T1000 (cell line): Measurements from ENCODE around the gene FNIP1.
"Not testable (repeated sequence)": the region's sequence is repeated elsewhere in the genome, so short reads cannot be mapped to it uniquely, and the experiment has no call there.

Experiments used
- DNase-seq: peaks from one replicate; lab custom pipeline; 2025; ENCODE audit warnings: mixed read lengths; lab: John Stamatoyannopoulos, UW

Gene FNIP1

GRCh38 chr5:131637694-131638093, 159.1 kb downstream of the FNIP1 start:
- DNase-seq = no peak

- no peak for DNase-seq
Observed at GRCh38 chr5:131635684-131636572, 160.9 kb downstream of the FNIP1 start.

GRCh38 chr5:131634996-131635683, 161.7 kb downstream of the FNIP1 start, which contains the start of gene RAPGEF6:
Gene RAPGEF6, minus strand, starts transcription at chr5:131635229. Its CDS starts 199 bp downstream, at chr5:131635030.
- DNase-seq = peak; percentile 96

- peak; percentile 71 for DNase-seq
Observed at GRCh38 chr5:131634666-131634995, 162.2 kb downstream of the FNIP1 start.

GRCh38 chr5:131634238-131634637, 162.6 kb downstream of the FNIP1 start:
- no peak for DNase-seq

- no peak for DNase-seq
Observed at GRCh38 chr5:131633830-131634229, 163.0 kb downstream of the FNIP1 start.

- DNase-seq = no peak
Observed at GRCh38 chr5:131630963-131631350, 165.9 kb downstream of the FNIP1 start.

GRCh38 chr5:131630208-131630962, 166.4 kb downstream of the FNIP1 start:
- DNase-seq = no peak

GRCh38 chr5:131628990-131629389, 167.8 kb downstream of the FNIP1 start:
- DNase-seq = no peak

GRCh38 chr5:131627207-131627865, 169.5 kb downstream of the FNIP1 start:
- DNase-seq = no peak

- DNase-seq = no peak
Observed at GRCh38 chr5:131622633-131623032, 174.2 kb downstream of the FNIP1 start.

- DNase-seq = not testable (repeated sequence)
Observed at GRCh38 chr5:131621164-131621563, 175.7 kb downstream of the FNIP1 start.

GRCh38 chr5:131619102-131619501, 177.7 kb downstream of the FNIP1 start:
- DNase-seq = no peak

- DNase-seq = no peak
Observed at GRCh38 chr5:131617140-131617822, 179.5 kb downstream of the FNIP1 start.

GRCh38 chr5:131615957-131616356, 180.9 kb downstream of the FNIP1 start:
- no peak for DNase-seq

- no peak for DNase-seq
Observed at GRCh38 chr5:131613423-131613822, 183.4 kb downstream of the FNIP1 start.

- DNase-seq = no peak
Observed at GRCh38 chr5:131611064-131611381, 185.8 kb downstream of the FNIP1 start.

GRCh38 chr5:131610198-131611063, 186.4 kb downstream of the FNIP1 start:
- no peak for DNase-seq

GRCh38 chr5:131609774-131610173, 187.0 kb downstream of the FNIP1 start:
- no peak for DNase-seq

GRCh38 chr5:131608597-131608996, 188.2 kb downstream of the FNIP1 start:
- no peak for DNase-seq
